GM13977 (cell line): ENCODE measurements around the gene PTPRB.

Experiments
- DNase-seq: peaks from one replicate; pipeline ENCODE4 v3.0.0; 2012; ENCODE audit warnings: low spot score
- CTCF ChIP-seq: IDR thresholded peaks from 2 replicates; pipeline ENCODE4 v1.5.1; 2012; ENCODE audit warnings: mild to moderate bottlenecking, control low read depth; ENCODE audit not compliant: insufficient read depth; ENCODE audit errors: extremely low read depth, missing control alignments
- in situ Hi-C: fragments of 300-500 bp; cut with MboI; formaldehyde crosslinking; loops from one replicate; pipeline ENCODE4 v1.12.0; 2022; ENCODE audit warnings: low sequenced_read_pairs, low pct_unique_long_range_greater_than_20kb, mixed read lengths, inconsistent platforms; ENCODE audit not compliant: unreplicated experiment

PTPRB gene

DNA sequence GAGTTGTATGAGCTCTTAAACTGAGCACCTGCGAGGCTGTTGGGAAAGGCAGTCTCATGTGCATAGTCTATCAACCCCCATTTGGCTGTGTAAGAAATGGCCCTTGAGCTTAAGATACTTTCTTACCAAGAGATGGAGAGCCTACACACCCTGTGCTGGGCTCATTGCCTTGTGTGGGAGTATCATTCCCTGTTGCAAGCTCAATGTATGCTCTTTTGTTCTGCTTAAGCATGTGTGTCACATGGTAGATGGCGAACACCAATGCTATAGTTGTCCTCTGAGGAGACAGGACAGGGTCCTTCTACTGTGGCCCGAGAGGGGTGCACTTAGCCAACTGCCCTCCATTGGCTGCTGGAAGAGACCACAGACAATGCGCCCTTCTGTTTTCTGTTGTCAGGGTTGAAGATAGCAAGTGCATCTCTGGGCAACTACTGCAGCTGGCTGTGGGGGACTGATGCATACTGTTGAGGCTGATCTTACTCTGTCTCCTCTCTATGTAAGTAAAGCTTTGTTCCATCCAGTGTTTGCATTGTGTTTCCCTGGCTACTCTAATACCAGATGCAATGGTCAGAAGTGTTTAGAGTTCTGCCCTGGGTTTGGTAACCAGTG, 79.5 kb downstream of the PTPRB start:
- in situ Hi-C loops, result no loop called here

DNA sequence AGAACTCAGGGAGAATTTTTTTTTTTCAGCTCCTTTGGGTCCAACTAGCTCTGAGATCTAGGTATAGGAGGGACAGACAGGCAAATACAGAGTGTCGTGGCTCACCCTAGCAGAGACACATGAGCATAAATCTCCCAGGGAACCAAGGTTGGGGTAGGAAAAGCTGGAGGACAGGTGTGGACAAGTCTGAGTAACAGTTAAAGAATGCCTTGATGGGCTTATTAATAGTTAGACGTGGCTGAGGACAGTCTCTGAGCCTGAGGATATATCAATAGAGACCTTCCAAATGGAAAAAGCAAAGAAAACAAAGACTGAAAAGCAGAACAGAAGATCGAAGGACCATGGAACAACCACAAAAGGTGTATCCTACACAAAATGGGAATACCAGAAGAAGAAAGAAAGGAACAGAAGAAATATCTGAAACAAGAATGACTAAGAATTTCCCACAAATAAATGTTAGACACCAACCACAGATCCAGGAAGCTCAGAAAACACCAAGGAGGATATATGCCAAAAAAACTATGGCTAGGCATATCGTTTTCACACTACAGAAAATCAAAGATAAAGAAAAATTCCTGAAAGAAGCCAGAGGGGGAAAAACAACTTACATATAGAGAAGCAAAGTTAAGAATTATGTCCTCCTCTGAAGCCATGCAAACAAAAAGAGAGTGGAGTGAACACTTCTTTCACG, 80.9 kb downstream of the PTPRB start:
- DNase-seq, result no peak
- in situ Hi-C loops, result no loop called here
- no peak for TF ChIP-seq CTCF

More for the DNA sequence above, 79.5 kb downstream of the PTPRB start:
- DNase-seq, result no peak
- TF ChIP-seq CTCF, result no peak

DNA sequence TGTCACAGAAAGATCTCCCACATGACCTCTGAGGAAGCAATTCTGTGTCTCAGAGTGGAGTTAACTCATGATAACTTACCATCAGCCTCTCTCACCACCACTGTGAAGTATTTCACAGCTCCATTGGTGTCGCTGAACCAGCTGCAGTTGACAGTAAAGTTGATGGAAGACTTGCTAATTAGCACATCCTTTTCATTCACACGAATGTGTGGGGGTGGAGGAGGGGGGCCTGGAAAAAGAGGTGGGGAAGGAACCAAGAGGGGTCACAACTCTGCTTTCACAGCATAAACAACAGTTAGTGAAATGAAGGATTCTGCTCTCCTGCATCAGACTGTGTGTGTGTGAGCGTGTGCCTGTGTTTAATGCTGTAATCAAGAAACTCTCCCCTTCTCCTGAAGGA, 82.1 kb downstream of the PTPRB start:
- TF ChIP-seq CTCF, result no peak
- in situ Hi-C loops, result no loop called here
- no peak for DNase-seq

GRCh38 chr12:70553391-70553859, 83.8 kb downstream of the PTPRB start:
- no peak for DNase-seq
- no peak for TF ChIP-seq CTCF
- in situ Hi-C loops, result no loop called here

GRCh38 chr12:70551731-70552130, 85.5 kb downstream of the PTPRB start:
- in situ Hi-C loops, result no loop called here
- no peak for TF ChIP-seq CTCF
- no peak for DNase-seq

DNA sequence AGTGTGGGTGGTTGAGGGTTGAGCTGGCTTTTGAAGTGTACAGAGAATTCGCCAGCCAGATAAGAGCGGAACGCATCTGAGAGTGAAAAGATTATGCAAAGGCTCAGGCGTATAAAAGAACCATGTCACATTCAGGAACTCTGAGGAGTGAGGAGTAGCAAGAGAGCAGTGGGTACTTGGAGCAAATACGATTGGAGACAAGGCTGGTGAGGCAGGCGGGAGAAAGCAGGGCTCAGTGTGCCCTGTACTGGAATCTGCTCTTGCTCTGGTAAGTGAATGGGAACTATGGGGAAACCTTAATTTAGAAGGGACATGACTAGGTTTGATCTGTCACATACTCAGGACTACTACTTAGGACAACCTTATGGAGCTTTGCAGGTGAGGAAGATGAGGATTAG, 87.0 kb downstream of the PTPRB start:
- in situ Hi-C loops, result no loop called here
- no peak for TF ChIP-seq CTCF
- DNase-seq, result no peak
